ENCODE results near the gene RMND1. TPM values are rescaled to one million over a fixed set of nuclear protein-coding genes. Genes with fewer than 3 reads are reported as not detected.

Gene RMND1
- total and polyA plus RNA-seq, 2 of the 13 experiments (the other 11 are each of a cell fraction or from before 2014, with no cell fraction given): 34.0 to 72.5 TPM

- TF ChIP-seq SRSF4 (IDR thresholded peaks at IDR 0.05; ENCODE audit: low read depth, low read length, poor library complexity, severe bottlenecking) (no peak), ZBTB7A (CRISPR knock-in tag; IDR thresholded peaks at IDR 0.05) (no peak; the same call in 1 of the 2 replicates), RARA (CRISPR knock-in tag; IDR thresholded peaks at IDR 0.05) (peak; percentile 57), HMG20A (CRISPR knock-in tag; IDR thresholded peaks at IDR 0.05; ENCODE audit: borderline replicate concordance) (peak; percentile 19), ZNF18 (CRISPR knock-in tag; IDR thresholded peaks at IDR 0.05; ENCODE audit: insufficient replicate concordance) (peak; percentile 92), CSRNP1 (CRISPR knock-in tag; IDR thresholded peaks at IDR 0.05) (peak; percentile 94), ZBTB39 (CRISPR knock-in tag; IDR thresholded peaks at IDR 0.05) (peak; percentile 97), ZNF552 (CRISPR knock-in tag; IDR thresholded peaks at IDR 0.05; ENCODE audit: borderline replicate concordance) (no peak), HNF4A (CRISPR knock-in tag; IDR thresholded peaks at IDR 0.05) (peak; percentile 88), RBM39 (IDR thresholded peaks at IDR 0.05; ENCODE audit: low read depth, low read length, poor library complexity, severe bottlenecking) (peak; percentile 90), ZNF784 (CRISPR knock-in tag; IDR thresholded peaks at IDR 0.05; ENCODE audit: borderline replicate concordance) (no peak; the same call in 1 of the 2 replicates), IRF2 (CRISPR knock-in tag; IDR thresholded peaks at IDR 0.05) (peak; percentile 98), ZNF468 (CRISPR knock-in tag; IDR thresholded peaks at IDR 0.05) (peak; percentile 24; the same call in 1 of the 2 replicates), ZNF530 (CRISPR knock-in tag; IDR thresholded peaks at IDR 0.05; ENCODE audit: low read depth) (no peak), RBAK (CRISPR knock-in tag; IDR thresholded peaks at IDR 0.05) (peak; percentile 56; the same call in 1 of the 2 replicates), ELK4 (CRISPR knock-in tag; IDR thresholded peaks at IDR 0.05; ENCODE audit: borderline replicate concordance) (peak; percentile 94; the same call in 1 of the 2 replicates), ZNF629 (CRISPR knock-in tag; conservative IDR thresholded peaks at IDR 0.05) (peak; percentile 67; the same call in 1 of the 2 replicates), NFYC (CRISPR knock-in tag; IDR thresholded peaks at IDR 0.05) (peak; percentile 68), MED1 (CRISPR knock-in tag; IDR thresholded peaks at IDR 0.05) (peak; percentile 95), ZNF296 (CRISPR knock-in tag; conservative IDR thresholded peaks at IDR 0.05) (no peak), ZNF333 (CRISPR knock-in tag; IDR thresholded peaks at IDR 0.05; ENCODE audit: borderline replicate concordance) (peak; percentile 95)
These were observed at the start of gene RMND1 (continued) for GRCh38 chr6:151451950-151452749.

Measured in HepG2 (cell line).